Stimulated activated CD8-positive, alpha-beta memory T cell treated with anti-CD3 and anti-CD28 coated beads, Interleukin-12 subunit alpha, Interleukin-12 subunit beta, amount 100 ng/mL, for 1 hour (primary cell): ENCODE data around the gene KPTN.
"Not testable (repeated sequence)": the region's sequence is repeated elsewhere in the genome, so short reads cannot be mapped to it uniquely, and the experiment has no call there.

ENCODE experiments used
- DNase-seq: peaks from one replicate; pipeline ENCODE4 v3.0.0-alpha.2; 2020; ENCODE audit warnings: low read depth

KPTN gene

DNA sequence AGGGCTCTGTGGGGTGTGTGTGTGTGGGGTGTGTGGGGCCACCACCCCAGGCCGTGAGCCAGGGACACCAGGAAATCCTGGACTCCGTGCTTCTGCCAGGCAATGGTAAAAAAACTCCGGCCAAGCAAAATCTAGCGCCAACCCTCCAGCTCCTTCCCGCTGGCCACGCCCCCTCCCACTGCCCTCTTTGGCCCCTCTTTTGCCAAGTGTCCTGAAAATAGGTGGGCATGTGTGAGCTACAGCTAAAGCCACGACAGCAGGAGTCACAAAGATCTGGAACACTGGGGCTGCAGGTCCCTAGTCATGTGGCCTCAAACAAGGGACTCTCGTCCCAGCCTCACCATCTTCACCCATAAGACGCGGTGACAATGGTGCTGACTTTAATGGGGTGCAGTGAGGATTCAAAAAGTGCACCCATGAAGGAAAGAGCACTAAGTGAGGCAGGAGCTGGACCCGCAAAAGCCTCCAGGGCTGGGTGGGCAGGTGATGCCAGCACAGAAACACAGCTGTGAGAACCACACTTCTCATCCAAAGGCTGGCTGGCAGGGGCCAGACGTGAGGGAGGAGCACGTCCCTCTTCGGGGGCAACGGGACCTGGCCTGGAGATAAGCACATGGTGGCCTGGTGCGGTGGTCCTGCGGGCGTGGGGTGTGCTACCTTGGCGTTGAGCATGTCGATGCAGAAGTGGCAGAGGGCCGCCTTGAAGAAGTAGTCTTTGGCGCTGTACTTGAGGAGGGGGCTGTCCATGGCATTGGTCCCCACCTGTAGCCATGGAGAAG is 7.5 kb upstream of the KPTN start:
- DNase-seq = no peak

DNA sequence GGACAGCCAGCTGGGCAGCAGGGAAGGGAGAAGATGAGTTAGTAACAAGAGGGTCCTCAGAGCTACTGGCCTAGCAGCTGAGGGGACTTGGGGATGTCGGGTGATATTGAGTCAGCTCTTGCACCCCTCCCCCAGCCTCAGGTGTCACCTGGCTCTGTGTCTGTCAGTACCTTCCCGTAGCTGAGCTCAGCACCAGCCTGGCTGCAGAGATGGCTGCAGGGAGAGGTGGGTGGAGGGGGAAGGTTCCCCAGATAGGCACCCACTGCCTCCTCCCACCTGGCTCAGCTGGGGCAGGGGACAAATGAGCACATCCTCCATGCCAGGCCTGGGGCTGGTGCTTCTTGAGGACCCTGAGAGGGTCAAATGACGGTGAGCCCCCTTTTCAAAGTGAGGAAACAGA is 6.8 kb upstream of the KPTN start:
- DNase-seq = no peak

DNA sequence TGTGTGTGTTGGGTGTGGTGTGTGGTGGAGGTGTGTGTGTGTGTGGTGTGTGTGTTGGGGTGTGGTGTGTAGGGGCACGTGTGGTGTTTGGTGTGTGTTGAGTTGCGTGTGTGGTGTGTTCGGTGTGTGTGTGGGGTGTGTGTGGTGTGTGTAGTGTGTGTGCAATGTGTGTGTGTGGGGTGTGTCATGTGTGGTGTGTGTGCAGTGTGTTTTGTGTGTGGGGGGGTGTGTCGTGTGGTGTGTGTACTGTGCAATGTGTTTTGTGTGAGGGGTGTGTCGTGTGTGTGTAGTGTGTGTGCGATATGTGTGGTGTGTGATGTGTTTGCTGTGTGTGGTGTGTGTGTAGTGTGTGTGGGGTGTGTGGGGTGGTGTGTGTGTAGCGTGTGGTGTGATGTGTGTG is 6.0 kb upstream of the KPTN start:
- DNase-seq = no peak

DNA sequence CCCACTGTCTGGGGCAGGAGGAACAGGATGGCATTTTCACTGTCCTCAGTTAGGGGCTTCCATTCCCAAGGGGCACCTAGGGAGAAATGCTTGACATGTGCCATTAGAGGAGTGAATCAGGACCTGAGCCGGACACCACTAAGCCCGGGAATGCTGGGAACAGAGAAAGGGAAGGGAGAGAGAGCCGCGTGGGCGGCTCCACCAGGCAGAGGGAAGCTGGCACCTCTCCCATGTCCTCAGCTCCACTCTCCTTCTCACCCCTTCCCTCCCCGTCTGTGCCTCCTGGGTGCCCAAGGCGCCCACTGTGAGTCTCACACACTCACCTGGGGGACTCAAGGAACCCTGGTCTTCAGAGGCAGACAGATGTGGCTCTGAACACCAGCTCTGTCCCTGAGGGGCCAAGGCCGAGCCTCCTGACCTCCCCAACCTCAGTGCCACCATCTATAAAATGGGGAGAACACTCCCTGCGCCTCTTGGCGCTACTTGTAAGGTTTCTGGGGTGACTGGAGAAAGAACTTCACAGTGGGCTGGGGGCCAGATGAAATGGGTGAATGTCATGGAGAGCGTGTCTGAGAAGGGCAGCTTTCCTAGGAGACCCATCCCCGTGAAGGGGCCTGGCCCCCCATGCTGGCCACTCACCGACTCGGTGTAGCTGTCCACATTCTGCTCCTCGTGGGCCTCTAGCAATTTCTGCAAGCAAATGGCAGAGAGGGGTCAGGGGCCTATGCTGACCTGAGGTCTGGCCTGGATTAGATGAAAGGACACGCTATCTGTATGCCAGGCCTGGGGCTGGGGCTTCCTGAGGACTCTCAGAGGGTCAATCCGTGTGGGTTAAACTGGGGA is 5.3 kb upstream of the KPTN start:
- DNase-seq = no peak

DNA sequence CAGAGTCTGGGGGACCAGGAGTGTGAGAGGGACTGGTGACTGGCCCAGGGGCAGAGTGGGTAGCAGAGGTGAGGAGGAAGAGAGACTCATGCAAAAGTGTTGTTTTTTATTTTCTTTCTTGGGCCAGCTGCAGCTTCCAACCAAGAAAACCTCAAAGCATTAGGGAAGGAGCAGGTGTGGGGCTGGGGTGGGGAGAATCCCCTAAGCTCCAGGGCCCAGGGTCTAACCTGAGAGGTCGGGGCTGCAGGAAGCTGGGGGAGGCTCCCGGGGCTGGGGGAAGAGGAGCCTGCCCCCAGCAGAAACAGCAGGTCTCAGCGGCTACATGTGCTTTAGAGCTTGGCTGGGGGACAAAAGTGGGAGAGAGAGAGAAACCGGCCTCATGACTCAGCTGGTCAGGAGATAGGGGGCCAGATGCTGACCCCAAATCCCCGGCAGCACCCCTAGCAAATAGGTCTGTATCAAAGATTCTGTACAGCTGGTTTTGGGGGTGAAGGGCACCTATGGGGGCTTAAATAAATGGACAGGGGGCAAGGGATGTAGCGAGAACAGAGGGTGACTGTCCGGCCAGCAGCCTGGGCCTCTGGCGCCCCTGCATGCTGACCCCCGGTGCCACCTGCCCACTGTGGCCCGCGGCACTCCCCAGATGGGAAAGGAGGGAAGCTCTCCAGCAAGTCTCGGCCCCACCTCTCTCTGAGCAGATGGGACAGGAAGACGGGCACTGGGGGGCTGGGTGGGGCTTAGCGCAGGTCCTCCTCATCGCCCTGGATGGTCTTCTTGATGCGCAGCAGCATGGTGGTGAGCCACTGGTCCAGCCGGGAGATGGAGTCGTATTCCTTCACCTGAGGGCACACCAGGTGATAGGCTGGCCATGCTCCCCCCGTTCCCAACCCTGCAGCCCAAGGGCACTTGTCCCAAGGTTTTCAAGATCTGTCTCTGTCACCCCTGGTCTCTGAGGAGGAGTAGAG is 3.8 kb upstream of the KPTN start:
- DNase-seq = no peak

DNA sequence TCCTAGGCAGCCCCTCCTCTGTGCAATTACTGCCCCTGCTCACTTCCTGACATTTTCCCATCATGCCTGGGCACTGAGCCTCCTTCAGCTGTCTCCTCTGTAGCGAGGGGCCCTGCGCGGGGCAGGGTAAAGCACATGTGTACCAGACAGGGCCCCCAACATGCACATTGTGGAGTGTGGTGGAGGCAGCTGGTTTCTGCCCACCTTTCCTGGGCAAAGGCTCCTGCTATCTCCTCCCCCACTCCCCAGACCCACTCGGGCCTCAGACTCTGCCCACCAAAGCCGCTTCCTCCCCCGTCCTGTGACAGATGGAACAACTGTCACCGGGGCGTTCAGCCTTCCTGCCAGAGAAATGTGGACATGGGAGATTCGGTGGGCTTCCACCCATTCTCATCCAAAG is 2.9 kb upstream of the KPTN start:
- DNase-seq = no peak

DNA sequence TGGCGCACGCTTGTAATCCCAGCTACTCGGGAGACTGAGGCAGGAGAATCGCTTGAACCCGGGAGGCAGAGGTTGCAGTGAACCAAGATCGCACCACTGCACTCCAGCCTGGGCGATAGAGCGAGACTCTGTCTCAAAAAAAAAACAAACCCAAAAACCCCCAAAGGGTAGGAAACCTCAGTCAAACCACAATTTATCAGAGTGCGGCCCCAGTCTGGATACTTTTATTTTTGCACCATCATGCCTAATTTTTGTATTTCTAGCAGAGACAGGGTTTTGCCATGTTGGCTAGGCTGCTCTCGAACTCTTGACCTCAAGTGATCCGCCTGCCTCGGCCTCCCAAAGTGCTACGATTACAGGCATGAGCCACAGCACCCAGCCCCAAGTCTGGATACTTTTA is 2.2 kb upstream of the KPTN start:
- not testable (repeated sequence) for DNase-seq

DNA sequence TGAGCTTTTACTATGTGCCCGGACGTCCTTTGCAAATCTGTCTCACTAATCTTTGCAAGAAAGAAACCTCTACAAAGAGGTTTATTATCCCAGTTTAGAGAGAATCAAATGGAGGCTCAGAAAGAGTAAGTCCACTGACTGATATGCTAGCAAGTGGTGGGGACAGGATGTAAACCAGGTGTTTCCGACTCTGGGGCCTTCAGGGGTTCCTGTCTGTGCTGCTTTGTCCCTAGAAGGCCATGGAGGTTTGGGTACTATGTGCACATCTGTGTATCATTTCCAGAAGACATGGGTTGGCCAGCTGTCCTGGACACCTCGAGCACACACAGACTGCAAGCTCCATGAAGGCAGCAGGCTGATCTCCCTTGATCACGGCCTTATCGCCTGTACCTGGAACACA is 1.2 kb upstream of the KPTN start:
- no peak for DNase-seq

DNA sequence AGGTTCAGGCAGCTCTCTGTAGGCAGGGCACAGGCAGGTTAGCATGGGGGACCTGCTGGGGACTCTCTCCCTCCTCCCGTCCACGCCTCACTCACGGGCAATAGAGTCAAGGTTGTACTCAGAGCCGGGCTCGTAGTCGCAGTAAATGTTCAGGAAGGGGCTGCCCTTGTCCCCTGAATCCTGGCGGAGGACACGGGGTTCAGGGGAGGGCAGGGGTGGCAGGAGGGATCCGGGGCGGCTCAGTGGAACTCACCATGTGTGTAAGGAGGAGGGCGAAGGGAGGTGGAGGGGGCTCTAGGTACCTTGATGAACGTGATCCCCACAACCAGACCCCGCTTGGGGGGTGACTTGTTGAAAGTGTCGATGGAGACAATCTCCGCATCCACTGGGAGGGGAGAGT is 819 bp downstream of the KPTN start:
- DNase-seq = no peak

DNA sequence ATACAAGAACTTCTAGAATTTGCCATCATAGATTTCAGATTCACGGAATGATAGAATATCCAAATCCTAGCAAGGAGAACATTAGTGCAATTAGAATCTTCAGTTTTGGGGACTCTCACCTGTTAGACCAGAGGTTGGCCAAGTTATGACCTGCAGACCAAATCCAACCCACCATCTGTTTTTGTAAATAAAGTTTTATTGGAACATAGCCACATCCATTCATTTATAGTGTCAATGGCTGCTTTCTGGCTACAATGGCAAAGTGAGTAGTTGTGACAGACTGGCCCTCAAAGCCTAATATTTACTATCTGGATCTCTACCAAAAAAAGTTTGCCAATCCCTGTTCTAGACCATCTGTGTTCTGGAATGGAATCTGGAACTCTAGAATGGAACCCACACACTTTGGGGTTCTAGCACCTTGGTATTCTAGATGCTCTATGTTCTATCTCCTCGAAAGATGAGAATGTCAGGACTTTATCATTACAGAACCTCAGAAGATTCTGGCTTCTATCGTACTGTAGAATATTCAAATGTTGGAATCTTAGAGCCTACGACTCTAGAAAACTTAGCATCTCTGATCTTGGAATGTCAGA is 2.5 kb downstream of the KPTN start:
- DNase-seq = no peak

DNA sequence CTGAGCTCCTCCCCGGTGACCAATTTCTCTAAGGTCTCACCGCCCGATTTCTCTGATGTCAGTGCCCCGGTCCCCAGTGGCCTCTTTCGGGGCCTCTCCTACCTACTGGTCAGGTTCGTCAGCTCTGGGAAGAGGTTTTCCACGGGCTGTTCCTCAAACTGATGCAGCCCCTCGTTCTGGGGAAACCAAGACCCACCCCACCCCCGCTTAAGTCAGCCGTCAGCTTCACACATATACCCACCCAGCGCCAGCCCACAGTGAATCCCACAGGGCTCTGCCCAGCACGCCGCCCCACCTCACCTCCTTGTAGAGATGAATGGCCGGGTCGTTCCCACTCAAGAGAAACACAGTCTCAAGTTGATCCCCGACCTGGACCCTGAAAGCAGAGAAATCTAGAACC is 3.4 kb downstream of the KPTN start:
- DNase-seq = no peak

DNA sequence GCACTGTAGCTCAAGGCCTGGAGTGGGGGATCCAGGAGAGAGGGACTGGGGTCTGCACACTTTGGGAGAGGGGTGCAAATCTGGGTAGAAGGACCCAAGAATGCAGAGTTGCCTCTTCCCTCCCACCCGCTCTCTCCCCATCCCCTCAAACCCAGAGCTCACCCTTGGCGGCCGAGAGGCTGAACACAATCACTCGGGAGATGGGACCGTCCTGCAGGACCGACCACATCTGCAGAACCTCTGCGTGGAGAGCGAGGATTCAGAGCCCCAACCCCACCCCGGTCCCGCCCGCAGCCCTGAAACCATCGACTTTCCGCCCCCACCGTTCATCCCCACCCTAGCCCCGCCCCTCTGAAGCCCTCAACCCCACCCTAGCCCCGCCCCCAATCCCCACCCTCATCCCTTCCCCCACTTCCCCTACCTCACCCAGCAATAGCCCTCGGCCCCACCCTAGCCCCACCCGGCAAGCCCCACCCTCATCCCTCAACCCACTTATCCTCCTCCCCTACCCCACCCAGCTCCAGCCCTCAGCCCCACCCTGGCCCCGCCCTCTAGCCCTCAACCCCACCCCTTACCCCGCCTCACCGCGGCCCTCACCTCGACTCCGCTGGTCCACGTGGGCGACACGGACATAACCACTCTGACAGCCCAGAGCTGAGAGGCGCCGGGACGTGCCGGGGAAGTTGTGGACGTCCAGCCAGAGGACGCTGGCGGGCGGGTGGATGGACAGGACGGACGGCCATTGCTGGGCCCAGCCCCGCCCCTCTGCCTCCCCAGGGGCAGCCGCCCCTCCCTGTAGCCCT is 4.1 kb downstream of the KPTN start:
- no peak for DNase-seq

DNA sequence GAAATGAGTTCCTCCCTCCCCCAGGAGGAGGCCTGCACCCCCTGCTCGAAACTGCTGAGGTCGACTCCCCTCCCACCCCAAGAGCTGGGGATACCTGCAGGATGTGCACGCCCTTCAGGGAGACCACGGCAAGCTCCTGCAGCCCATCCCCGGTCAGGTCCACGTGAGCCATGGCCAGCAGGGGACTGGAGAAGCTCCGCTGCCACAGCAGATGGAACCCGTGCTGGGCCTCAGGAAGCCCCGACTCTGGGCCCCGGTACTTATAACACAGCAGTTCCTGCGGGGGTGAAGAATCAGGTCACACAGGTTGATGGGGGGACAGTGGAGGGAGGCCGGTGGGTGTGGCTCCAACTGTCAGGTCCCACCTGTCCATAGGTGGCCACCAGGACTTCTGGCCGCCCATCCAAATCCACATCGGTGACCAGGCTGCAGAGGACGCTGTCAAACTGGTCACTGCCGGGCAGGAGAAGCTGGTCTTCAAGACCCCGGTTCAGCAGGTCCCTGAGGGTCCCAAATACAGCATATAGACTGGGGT is 7.5 kb downstream of the KPTN start:
- no peak for DNase-seq

DNA sequence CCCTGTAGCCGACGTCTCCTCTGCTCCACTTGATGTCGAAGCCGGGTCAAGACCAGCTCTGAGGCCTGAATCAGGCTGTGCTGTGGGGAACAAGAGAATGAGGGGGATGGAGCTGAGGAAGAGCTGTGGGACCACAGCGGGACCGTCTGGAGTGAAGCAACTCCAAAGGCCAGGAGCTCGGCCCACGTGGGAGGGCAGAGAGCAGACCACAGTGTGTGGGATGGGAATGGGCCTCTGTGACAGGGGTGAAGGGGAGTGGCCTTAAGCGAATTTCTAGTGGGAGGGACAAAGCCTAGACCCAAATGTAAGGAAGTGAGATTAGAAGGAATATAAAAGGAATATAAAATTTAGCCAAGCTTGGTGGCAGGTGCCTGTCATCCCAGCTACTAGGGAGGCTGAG is 8.6 kb downstream of the KPTN start:
- no peak for DNase-seq

DNA sequence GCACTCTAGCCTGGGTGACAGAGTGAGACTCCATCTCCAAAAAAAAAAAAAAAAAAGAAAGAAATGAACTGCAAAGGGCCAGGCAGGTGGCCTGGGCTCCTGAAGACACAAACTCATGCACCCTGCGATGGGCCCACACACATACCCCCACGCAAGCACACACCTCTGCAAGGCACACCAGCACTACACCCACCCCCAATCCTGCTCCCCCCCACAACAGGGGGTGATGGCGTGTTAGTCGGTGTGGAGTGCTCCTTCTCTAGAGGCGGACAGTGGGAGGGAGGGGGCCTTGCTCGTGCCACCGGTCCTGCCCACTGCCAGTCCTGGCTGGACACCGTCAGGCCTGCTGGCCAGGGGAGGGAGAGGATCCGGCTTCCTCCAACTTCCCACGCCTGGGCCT is 10.7 kb downstream of the KPTN start:
- DNase-seq = no peak

DNA sequence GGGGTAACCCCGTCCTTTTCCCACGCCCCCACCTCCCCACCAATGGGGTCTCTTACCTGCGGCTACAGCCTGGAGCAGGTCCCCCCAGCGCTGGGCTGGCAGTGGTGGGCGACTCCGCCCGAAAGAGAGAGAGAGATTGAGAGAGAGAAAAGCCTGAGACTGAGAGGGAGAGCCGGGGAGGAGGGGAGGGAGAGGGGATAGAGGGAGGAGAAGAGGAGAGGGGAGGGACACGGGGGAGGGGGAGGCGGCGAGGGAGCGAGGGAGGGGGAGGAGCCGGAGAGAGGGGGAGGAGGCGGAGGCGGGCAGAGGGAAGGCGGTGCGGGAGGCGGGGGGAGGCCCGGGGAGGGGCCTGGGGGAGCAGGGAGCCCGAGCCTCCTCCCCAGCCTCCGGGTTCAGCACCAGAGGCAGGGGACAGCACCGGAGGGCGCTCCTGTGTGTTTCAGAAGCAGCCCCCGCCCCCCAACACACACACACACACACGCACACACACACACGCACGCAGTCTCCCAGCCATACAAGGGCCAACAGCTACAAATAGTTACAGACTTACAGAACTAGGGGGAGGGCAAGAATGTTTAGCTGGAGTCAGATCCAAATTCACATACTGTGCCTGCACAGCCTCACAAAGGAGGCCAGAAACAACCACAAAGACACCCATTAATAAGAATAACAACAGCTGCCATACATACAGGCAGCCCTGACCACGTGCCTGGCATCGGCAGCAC is 12.1 kb downstream of the KPTN start, which contains the start of gene SLC8A2:
TSS of gene SLC8A2 (minus strand) at position 161 of the 725 bp plus-strand sequence. CDS start 5,490 bp downstream, outside the sequence.
- DNase-seq = peak; percentile 14

DNA sequence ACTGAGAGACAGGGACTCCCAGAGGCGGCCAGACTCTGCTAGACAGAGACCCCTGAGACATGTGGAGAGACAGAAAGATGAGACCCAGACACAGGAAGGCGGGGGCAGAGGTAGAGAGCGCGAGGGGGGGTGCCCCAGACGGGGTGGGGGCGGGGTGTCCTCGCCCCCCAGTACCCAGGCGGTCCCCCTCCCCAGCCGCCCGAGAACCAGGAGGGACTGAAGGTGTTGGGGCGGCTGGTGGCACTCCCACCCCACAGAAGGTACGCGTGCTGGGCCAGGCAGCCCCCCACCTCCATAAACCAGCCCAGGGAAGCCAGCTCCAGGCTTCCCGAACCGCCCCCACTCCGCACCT is 12.7 kb downstream of the KPTN start:
- DNase-seq = no peak

DNA sequence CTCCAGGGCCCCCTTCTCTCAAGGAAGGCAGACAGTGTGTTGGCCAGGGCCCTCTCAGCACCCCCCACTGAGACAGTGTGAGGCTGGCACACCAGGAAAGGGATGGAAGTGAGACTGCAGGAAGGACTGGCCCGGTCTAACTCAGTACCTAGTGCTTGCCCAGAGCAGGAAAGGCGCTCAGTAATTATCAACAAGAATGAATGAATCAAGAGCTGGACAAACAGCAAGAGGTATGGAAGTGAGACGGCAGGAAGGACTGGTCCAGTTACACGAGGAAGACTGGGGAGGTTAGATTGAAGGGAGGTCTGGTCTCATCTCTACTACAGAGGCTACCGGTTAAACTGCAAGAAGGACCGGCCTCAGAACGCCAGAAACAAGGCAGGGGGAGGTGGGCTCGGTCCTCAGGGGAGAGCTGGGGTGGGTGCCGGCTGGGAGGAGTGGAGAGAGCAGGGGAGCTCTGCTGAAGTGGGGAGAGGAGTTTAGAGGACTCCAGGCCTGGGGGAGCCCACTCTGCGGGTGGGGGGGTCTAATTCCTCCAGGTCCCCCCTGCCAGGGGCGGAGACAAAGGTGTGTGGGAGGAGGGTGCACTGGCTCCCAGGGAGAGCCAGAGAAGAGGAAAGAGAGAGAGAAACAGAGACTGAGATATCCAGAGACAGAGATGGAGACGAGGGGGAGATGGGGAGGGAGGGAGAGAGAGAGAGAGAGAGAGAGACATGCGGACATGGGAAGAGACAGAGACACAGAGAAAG is 13.4 kb downstream of the KPTN start:
- no peak for DNase-seq

DNA sequence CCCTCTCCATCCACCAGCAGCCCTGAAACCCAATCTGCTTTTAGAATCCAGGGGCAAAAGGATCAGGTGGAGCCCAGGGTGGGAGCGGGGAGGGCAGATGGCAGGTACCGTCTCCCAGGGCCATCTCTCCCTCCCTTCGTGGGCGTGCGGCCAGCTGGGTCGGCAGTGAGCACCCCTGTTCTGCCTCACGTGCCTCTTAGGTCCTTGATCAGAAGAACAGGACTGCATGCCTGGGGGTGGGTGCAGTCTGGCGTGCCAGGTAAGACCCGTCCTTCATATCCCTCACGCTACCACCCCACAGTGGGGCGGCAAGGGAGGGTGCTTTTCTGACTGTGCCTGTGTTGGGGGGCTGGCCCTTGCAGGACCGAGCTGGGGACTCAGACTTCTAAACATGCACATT is 14.3 kb downstream of the KPTN start:
- no peak for DNase-seq

DNA sequence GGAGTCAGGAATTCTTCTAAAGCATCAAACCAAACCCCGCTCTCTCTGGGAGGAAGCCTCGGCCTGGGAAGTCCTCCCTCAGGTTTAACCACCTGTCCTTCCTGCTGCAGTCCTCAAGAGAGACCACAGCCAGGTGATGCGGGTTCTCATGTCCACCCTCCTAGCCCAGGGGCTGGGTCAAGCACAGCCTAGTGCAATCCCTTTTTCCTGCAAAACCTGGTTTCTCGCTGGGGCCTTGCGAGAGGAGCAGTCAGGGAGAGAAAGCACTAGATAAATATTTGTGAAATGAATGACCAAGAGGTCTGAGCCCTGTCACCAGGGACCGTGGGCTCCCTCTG is 14.7 kb downstream of the KPTN start:
- no peak for DNase-seq
